Karpas-422 (cell line): ENCODE data around the gene PTPRJ. TPM values are rescaled to one million over a fixed set of nuclear protein-coding genes. Genes with fewer than 3 reads are reported as not detected.
"Not testable (repeated sequence)": the region's sequence is repeated elsewhere in the genome, so short reads cannot be mapped to it uniquely, and the experiment has no call there.

Experiments
- DNase-seq: peaks from one replicate; pipeline ENCODE4 v3.0.0-alpha.2; 2015
- H2AFZ ChIP-seq: fragments of 200-600 bp; sonication (generic); 2 replicates; pipeline ENCODE4 v1.6.1; 2014; ENCODE audit warnings: antibody characterized with exemption, low read length, mixed read lengths
- H3K27ac ChIP-seq: fragments of 200-600 bp; sonication (generic); 2 replicates; pipeline ENCODE4 v1.5.1; 2014; ENCODE audit warnings: mild to moderate bottlenecking, low read length, moderate library complexity
- H3K27me3 ChIP-seq: fragments of 200-600 bp; sonication (generic); 2 replicates; pipeline ENCODE4 v1.6.1; 2014; ENCODE audit warnings: low read length, mixed read lengths
- H3K36me3 ChIP-seq: fragments of 200-600 bp; sonication (generic); 2 replicates; pipeline ENCODE4 v1.6.1; 2014; ENCODE audit warnings: low read length, mixed read lengths; ENCODE audit not compliant: insufficient read depth
- H3K4me1 ChIP-seq: fragments of 200-600 bp; sonication (generic); 2 replicates; pipeline ENCODE4 v1.6.1; 2014; ENCODE audit warnings: mild to moderate bottlenecking, low read length, mixed read lengths
- H3K4me2 ChIP-seq: fragments of 200-600 bp; sonication (generic); 2 replicates; pipeline ENCODE4 v1.6.1; 2014; ENCODE audit warnings: low read length, low read depth, mild to moderate bottlenecking; ENCODE audit not compliant: poor library complexity, severe bottlenecking
- H3K4me3 ChIP-seq: fragments of 200-600 bp; sonication (generic); 2 replicates; pipeline ENCODE4 v1.5.1; 2014; ENCODE audit warnings: mild to moderate bottlenecking, antibody characterized with exemption, low read length, mixed read lengths
- H3K79me2 ChIP-seq: fragments of 200-600 bp; sonication (generic); 2 replicates; pipeline ENCODE4 v1.6.1; 2014; ENCODE audit warnings: mild to moderate bottlenecking, low read length, mixed read lengths
- H3K9ac ChIP-seq: fragments of 200-600 bp; sonication (generic); 2 replicates; pipeline ENCODE4 v1.6.0; 2014; ENCODE audit warnings: low read length
- H3K9me2 ChIP-seq: fragments of 200-600 bp; sonication (generic), shearing (Covaris generic); replicated peaks from 2 replicates; pipeline ENCODE4 v1.6.0; 2014; ENCODE audit warnings: mild to moderate bottlenecking, low read length, moderate library complexity; ENCODE audit not compliant: insufficient read depth
- H3K9me3 ChIP-seq: fragments of 300-700, 200-600 bp; sonication (generic); 2 replicates; pipeline ENCODE4 v1.6.1; 2014; ENCODE audit warnings: low read length, mixed read lengths
- H4K20me1 ChIP-seq: fragments of 200-600 bp; sonication (generic); 2 replicates; pipeline ENCODE4 v1.6.1; 2014; ENCODE audit warnings: mild to moderate bottlenecking, antibody characterized with exemption, low read length, low read depth; ENCODE audit not compliant: insufficient read depth
- small RNA-seq: library from RNA; depleted of rRNA; stranded (forward); fragments of <200 nt; gene quantifications from one replicate; pipeline ENCODE3, GENCODE V24; 2014
- total RNA-seq: library from RNA; depleted of rRNA; stranded (reverse); fragments of >200 nt; shearing (Covaris generic); gene quantifications from 2 replicates; pipeline ENCODE4 v1.2.3, GENCODE V29; 2014; ENCODE audit warnings: low replicate concordance; rRNA removed

PTPRJ gene
- total RNA-seq, 1 experiment from 2014 or later, result 132 TPM

- H3K79me2 ChIP-seq, result no peaks in the 10 kb centered on the region
- no peak for DNase-seq
- no peaks in the 10 kb centered on the region for H3K27me3 ChIP-seq
- H3K36me3 ChIP-seq, result no peaks in the 10 kb centered on the region
- no peak overlapping the region for H3K27ac ChIP-seq
- H2AFZ ChIP-seq, result no peak overlapping the region
- H3K4me1 ChIP-seq, result no peaks in the 10 kb centered on the region
- no peaks in the 10 kb centered on the region for H3K9me3 ChIP-seq
- no peak overlapping the region for H3K9ac ChIP-seq
- H3K9me2 ChIP-seq, result no peaks in the 10 kb centered on the region
- H3K4me2 ChIP-seq, result no peak overlapping the region
- no peaks in the 10 kb centered on the region for H4K20me1 ChIP-seq
- H3K4me3 ChIP-seq, result no peak overlapping the region
Observed at GRCh38 chr11:48184452-48184851, 204.1 kb downstream of the PTPRJ start.

GRCh38 chr11:48190906-48191654 is 210.7 kb downstream of the PTPRJ start:
- not testable (repeated sequence) for H3K4me2 ChIP-seq, DNase-seq

GRCh38 chr11:48193876-48194275 is 213.5 kb downstream of the PTPRJ start:
- no peaks in the 10 kb centered on the region; the same call in 1 of the 2 replicates for H3K9me2 ChIP-seq
- no peaks in the 10 kb centered on the region for H4K20me1 ChIP-seq
- no peak for DNase-seq
- H3K4me3 ChIP-seq, result no peak overlapping the region
- no peak overlapping the region for H2AFZ ChIP-seq
- no peak overlapping the region for H3K27ac ChIP-seq
- H3K27me3 ChIP-seq, result peaks cover 8% of the 10 kb centered on the region; the same call in 1 of the 2 replicates
- no peaks in the 10 kb centered on the region for H3K4me1 ChIP-seq
- H3K4me2 ChIP-seq, result no peak overlapping the region
- no peaks in the 10 kb centered on the region for H3K36me3 ChIP-seq
- peaks cover 4% of the 10 kb centered on the region; the same call in 1 of the 2 replicates for H3K9me3 ChIP-seq
- H3K79me2 ChIP-seq, result no peaks in the 10 kb centered on the region
- H3K9ac ChIP-seq, result no peak overlapping the region

More at GRCh38 chr11:48190906-48191654, 210.7 kb downstream of the PTPRJ start:
- not testable (repeated sequence) for H3K79me2 ChIP-seq, H4K20me1 ChIP-seq, H3K36me3 ChIP-seq, H3K9me2 ChIP-seq, H3K27ac ChIP-seq, H3K4me1 ChIP-seq, H3K4me3 ChIP-seq, H2AFZ ChIP-seq, H3K27me3 ChIP-seq, H3K9me3 ChIP-seq, H3K9ac ChIP-seq

- Histone ChIP-seq H3K4me3 (no peak overlapping the region), H3K27me3 (no peaks in the 10 kb centered on the region), H3K9me3 (no peaks in the 10 kb centered on the region), H3K79me2 (no peaks in the 10 kb centered on the region), H3K4me2 (no peak overlapping the region), H3K9me2 (no peaks in the 10 kb centered on the region), H3K4me1 (peaks cover under 1% of the 10 kb centered on the region), H3K27ac (no peak overlapping the region), H3K9ac (no peak overlapping the region), H2AFZ (no peak overlapping the region), H3K36me3 (no peaks in the 10 kb centered on the region), H4K20me1 (no peaks in the 10 kb centered on the region)
- no peak for DNase-seq
Observed at GRCh38 chr11:48207881-48208280, 227.5 kb downstream of the PTPRJ start.

- Histone ChIP-seq H4K20me1 (no peaks in the 10 kb centered on the region), H3K9me2 (no peaks in the 10 kb centered on the region), H3K79me2 (no peaks in the 10 kb centered on the region), H3K4me2 (no peak overlapping the region), H3K9ac (no peak overlapping the region), H3K27ac (no peak overlapping the region), H3K36me3 (no peaks in the 10 kb centered on the region), H2AFZ (no peak overlapping the region), H3K4me1 (peaks cover 9% of the 10 kb centered on the region), H3K4me3 (no peak overlapping the region), H3K27me3 (no peaks in the 10 kb centered on the region), H3K9me3 (no peaks in the 10 kb centered on the region)
- peak; percentile 62 for DNase-seq
Observed at GRCh38 chr11:48210052-48210451, 229.7 kb downstream of the PTPRJ start.

GRCh38 chr11:48216510-48216909 is 236.2 kb downstream of the PTPRJ start, which contains the start of gene OR4B1:
Gene OR4B1, plus strand, starts transcription at chr11:48216810. Its CDS starts 0 bp downstream, at chr11:48216810.
- H3K27ac ChIP-seq, result no peak within 1 kb of the TSS
- H3K4me3 ChIP-seq, result no peak within 1 kb of the TSS
- H3K36me3 ChIP-seq, result no peaks in the 10 kb centered on the region
- no peak within 1 kb of the TSS for H3K9ac ChIP-seq
- no peaks in the 10 kb centered on the region for H3K79me2 ChIP-seq
- no peak within 1 kb of the TSS for H2AFZ ChIP-seq
- H4K20me1 ChIP-seq, result no peaks in the 10 kb centered on the region
- DNase-seq, result no peak
- no peaks in the 10 kb centered on the region for H3K9me2 ChIP-seq
- H3K9me3 ChIP-seq, result no peaks in the 10 kb centered on the region
- H3K4me1 ChIP-seq, result peaks cover 9% of the 10 kb centered on the region
- H3K27me3 ChIP-seq, result no peaks in the 10 kb centered on the region
- no peak within 1 kb of the TSS for H3K4me2 ChIP-seq

Small RNAs within 50 kb of the gene (small RNA-seq; reads per million reads assigned to genes)
- 0.16 reads per million for gene MIR3161

Other genes with a start within 250 kb of the PTPRJ start
- 61.1 and 120 TPM in 2 replicates for gene FNBP4, start 213.2 kb upstream of the PTPRJ start, total RNA-seq
- gene NUP160, start 132.2 kb upstream of the PTPRJ start, total RNA-seq, result 37.7 and 65.0 TPM in 2 replicates
- not detected in 2 replicates for gene OR4B1, start 236.3 kb downstream of the PTPRJ start, total RNA-seq